HEK293T (cell line): ENCODE measurements around the gene TTC29.

Source experiments
- CTCF ChIA-PET: fragments of 350-600 bp; formaldehyde crosslinking; extraction: SDS; loops from one replicate; lab custom pipeline; 2021; ENCODE audit warnings: antibody characterized with exemption, inconsistent platforms; lab: Yijun Ruan, JAX
- POLR2A ChIA-PET: fragments of 350-600 bp; formaldehyde crosslinking; extraction: SDS; loops from one replicate; lab custom pipeline; 2020; ENCODE audit warnings: antibody characterized with exemption, inconsistent platforms; lab: Yijun Ruan, JAX
- DNase-seq: peaks from one replicate; pipeline ENCODE4 v3.0.0; 2012; ENCODE audit warnings: mixed read lengths; ENCODE audit errors: extremely low spot score
- ARNT ChIP-seq: fragments of 450-650 bp; IDR thresholded peaks from 2 replicates; pipeline ENCODE4 v1.6.1; 2017; ENCODE audit warnings: mild to moderate bottlenecking
- BHLHE40 ChIP-seq: fragments of 450-650 bp; IDR thresholded peaks from 2 replicates; pipeline ENCODE4 v1.6.1; 2016; ENCODE audit warnings: mild to moderate bottlenecking, moderate library complexity, borderline replicate concordance
- CTBP1 ChIP-seq: fragments of 450-650 bp; IDR thresholded peaks from 2 replicates; pipeline ENCODE4 v1.6.1; 2016; ENCODE audit warnings: borderline replicate concordance
- ELF4 ChIP-seq: fragments of 450-650 bp; IDR thresholded peaks from 2 replicates; pipeline ENCODE4 v1.6.1; 2017; ENCODE audit warnings: antibody characterized with exemption
- FOXA1 ChIP-seq: fragments of 450-650 bp; IDR thresholded peaks from 2 replicates; pipeline ENCODE4 v1.6.1; 2016; ENCODE audit warnings: mild to moderate bottlenecking
- FOXK2 ChIP-seq: fragments of 450-650 bp; IDR thresholded peaks from 2 replicates; pipeline ENCODE4 v1.6.1; 2016; ENCODE audit warnings: mild to moderate bottlenecking
- FOXM1 ChIP-seq: fragments of 450-650 bp; IDR thresholded peaks from 2 replicates; pipeline ENCODE4 v1.6.1; 2017; ENCODE audit warnings: mild to moderate bottlenecking, borderline replicate concordance
- HDGF ChIP-seq: fragments of 450-650 bp; IDR thresholded peaks from 2 replicates; pipeline ENCODE4 v1.6.1; 2017; ENCODE audit warnings: antibody characterized with exemption, borderline replicate concordance
- L3MBTL2 ChIP-seq: fragments of 450-650 bp; conservative IDR thresholded peaks from 2 replicates; pipeline ENCODE4 v1.6.1; 2016; ENCODE audit warnings: mild to moderate bottlenecking
- LEF1 ChIP-seq: fragments of 450-650 bp; IDR thresholded peaks from 2 replicates; pipeline ENCODE4 v1.6.1; 2017; ENCODE audit warnings: mild to moderate bottlenecking, borderline replicate concordance
- NFRKB ChIP-seq: fragments of 450-650 bp; IDR thresholded peaks from 2 replicates; pipeline ENCODE4 v1.6.1; 2016; ENCODE audit warnings: mild to moderate bottlenecking, moderate library complexity
- PKNOX1 ChIP-seq: fragments of 450-650 bp; IDR thresholded peaks from 2 replicates; pipeline ENCODE4 v1.6.1; 2016
- SP1 ChIP-seq: fragments of 450-650 bp; IDR thresholded peaks from 2 replicates; pipeline ENCODE4 v1.6.1; 2017
- SUZ12 ChIP-seq: fragments of 450-650 bp; IDR thresholded peaks from 2 replicates; pipeline ENCODE4 v1.6.1; 2016; ENCODE audit warnings: mild to moderate bottlenecking
- TARDBP ChIP-seq: fragments of 450-650 bp; IDR thresholded peaks from 2 replicates; pipeline ENCODE4 v1.6.1; 2016
- ZNF384 ChIP-seq: fragments of 450-650 bp; IDR thresholded peaks from 2 replicates; pipeline ENCODE4 v1.6.1; 2016

Gene TTC29

GRCh38 chr4:146852360-146852759, 93.3 kb downstream of the TTC29 start:
- CTCF ChIA-PET, result no interaction called here
- TF ChIP-seq SUZ12 (no peak), TARDBP (no peak), L3MBTL2 (no peak), ELF4 (no peak), ZNF384 (no peak), FOXM1 (no peak), NFRKB (no peak), FOXK2 (no peak), LEF1 (no peak), SP1 (no peak), ARNT (no peak), FOXA1 (no peak), HDGF (no peak), PKNOX1 (no peak), BHLHE40 (no peak)
- no peak for DNase-seq
- POLR2A ChIA-PET, result no interaction called here

GRCh38 chr4:146847345-146847744, 98.3 kb downstream of the TTC29 start:
- TF ChIP-seq LEF1, result no peak
- no peak for TF ChIP-seq PKNOX1
- no peak for TF ChIP-seq FOXM1
- no peak for DNase-seq
- POLR2A ChIA-PET, result no interaction called here
- CTCF ChIA-PET, result no interaction called here

GRCh38 chr4:146846882-146847281, 98.8 kb downstream of the TTC29 start:
- no peak for DNase-seq
- TF ChIP-seq PKNOX1, result no peak
- TF ChIP-seq ELF4, result no peak
- TF ChIP-seq BHLHE40, result no peak
- TF ChIP-seq CTBP1, result no peak
- TF ChIP-seq L3MBTL2, result no peak
- no peak for TF ChIP-seq ARNT
- TF ChIP-seq HDGF, result no peak
- no peak for TF ChIP-seq ZNF384
- no peak for TF ChIP-seq FOXM1
- no peak for TF ChIP-seq SUZ12
- TF ChIP-seq LEF1, result no peak
- no peak for TF ChIP-seq SP1
- TF ChIP-seq FOXA1, result no peak
- no peak for TF ChIP-seq TARDBP
- TF ChIP-seq FOXK2, result no peak

GRCh38 chr4:146844761-146845160, 100.9 kb downstream of the TTC29 start:
- ChIA-PET CTCF (no interaction called here), POLR2A (no interaction called here)
- DNase-seq, result no peak
- TF ChIP-seq SUZ12 (no peak), PKNOX1 (no peak), FOXK2 (no peak), FOXM1 (no peak), HDGF (no peak)

More at GRCh38 chr4:146846882-146847281, 98.8 kb downstream of the TTC29 start:
- CTCF ChIA-PET, result no interaction called here
- POLR2A ChIA-PET, result no interaction called here

GRCh38 chr4:146842876-146843275, 102.8 kb downstream of the TTC29 start:
- CTCF ChIA-PET, result no interaction called here
- POLR2A ChIA-PET, result no interaction called here
- no peak for TF ChIP-seq NFRKB
- no peak for TF ChIP-seq PKNOX1
- no peak for TF ChIP-seq FOXK2
- no peak for TF ChIP-seq ELF4
- TF ChIP-seq FOXM1, result no peak
- DNase-seq, result no peak

GRCh38 chr4:146840731-146841130, 104.9 kb downstream of the TTC29 start:
- ChIA-PET CTCF (no interaction called here), POLR2A (no interaction called here)
- TF ChIP-seq L3MBTL2, result no peak
- no peak for TF ChIP-seq HDGF
- TF ChIP-seq BHLHE40, result no peak
- no peak for DNase-seq
